ENCODE data around the gene TARS2. TPM values are rescaled to one million over a fixed set of nuclear protein-coding genes. Genes with fewer than 3 reads are reported as not detected.

TARS2 gene
- total RNA-seq, 2 experiments from 2014 or later, result 31.9 to 35.9 TPM

GRCh38 chr1:150555198-150555970 lies 68.2 kb downstream of the TARS2 start:
- no peaks in the 10 kb centered on the region for H3K9me3 Mint-ChIP-seq
- H3K27me3 Mint-ChIP-seq, result peaks cover 6% of the 10 kb centered on the region
- H3K4me3 Mint-ChIP-seq, result no peak overlapping the region
- no peaks in the 10 kb centered on the region for H3K36me3 Mint-ChIP-seq (ENCODE audit: low read depth)
- CTCF ChIA-PET, result no interaction called here
- DNase-seq, result no peak
- H3K27ac Mint-ChIP-seq, result no peak overlapping the region
- POLR2A ChIA-PET, result interaction anchor here (0.5 to 0.7 kb wide), 2 partner anchors 317 to 320 kb away, joined by 3 to 4 read pairs; no protein-coding TSS in a partner anchor
- H3K4me1 Mint-ChIP-seq, result peaks cover 34% of the 10 kb centered on the region

- ChIA-PET CTCF (interaction anchor here (9.9 kb wide), 1 partner anchor 18 kb away, joined by 158 read pairs; the partner anchor contains the start of gene MCL1), POLR2A (no interaction called here)
- no peak overlapping the region for H3K4me3 Mint-ChIP-seq
- peaks cover 1% of the 10 kb centered on the region for H3K36me3 Mint-ChIP-seq (ENCODE audit: low read depth)
- no peaks in the 10 kb centered on the region for H3K9me3 Mint-ChIP-seq
- peaks cover 2% of the 10 kb centered on the region for H3K27me3 Mint-ChIP-seq
- H3K27ac Mint-ChIP-seq, result no peak overlapping the region
- DNase-seq, result no peak
- peaks cover 34% of the 10 kb centered on the region for H3K4me1 Mint-ChIP-seq
Measured at GRCh38 chr1:150555971-150556865, 69.0 kb downstream of the TARS2 start.

- ChIA-PET CTCF (interaction anchor here (2.5 to 9.9 kb wide), 3 partner anchors 9 to 66 kb away, joined by 6 to 158 read pairs (median 84); partner anchors contain the start of genes ADAMTSL4 and MCL1), POLR2A (no interaction called here)
- H3K27ac Mint-ChIP-seq, result no peak overlapping the region
- H3K4me1 Mint-ChIP-seq, result peaks cover 29% of the 10 kb centered on the region
- H3K9me3 Mint-ChIP-seq, result no peaks in the 10 kb centered on the region
- H3K36me3 Mint-ChIP-seq (ENCODE audit: low read depth), result peaks cover 1% of the 10 kb centered on the region
- no peak for DNase-seq
- no peak overlapping the region for H3K4me3 Mint-ChIP-seq
- H3K27me3 Mint-ChIP-seq, result no peaks in the 10 kb centered on the region
Measured at GRCh38 chr1:150557065-150557600, 69.9 kb downstream of the TARS2 start.

Small RNA genes within 50 kb of the gene (microRNA-seq; reads per million reads assigned to microRNA genes)
- gene MIR4257 (ENCODE audit: borderline microRNAs expressed, borderline replicate concordance) (not detected), gene MIR6878 (ENCODE audit: borderline microRNAs expressed, borderline replicate concordance) (not detected)

Other genes starting within 250 kb of the TARS2 start
- gene CA14, start 229.6 kb upstream of the TARS2 start, total RNA-seq, result not detected
- 100 to 1,000 TPM; 130 to 137 TPM for gene APH1A, start 218.4 kb upstream of the TARS2 start, total RNA-seq
- 1 to 10 TPM; 2.4 to 3.5 TPM for gene C1orf54, start 214.6 kb upstream of the TARS2 start, total RNA-seq
- 1 to 10 TPM; 1.7 to 2.1 TPM for gene CIART, start 204.9 kb upstream of the TARS2 start, total RNA-seq
- gene MRPS21, start 193.6 kb upstream of the TARS2 start, total RNA-seq, result 10 to 100 TPM; 69.6 to 72.9 TPM
- 10 to 100 TPM; 83.2 to 87.7 TPM for gene PRPF3, start 165.9 kb upstream of the TARS2 start, total RNA-seq
- 10 to 100 TPM; 36.4 to 43.6 TPM for gene RPRD2, start 123.3 kb upstream of the TARS2 start, total RNA-seq
- 1 to 10 TPM in 1 of 2 experiments, under 1 TPM in 1; 0.87 to 1.2 TPM for gene ECM1, start 20.7 kb downstream of the TARS2 start, total RNA-seq
- gene FALEC, start 28.3 kb downstream of the TARS2 start, total RNA-seq, result under 1 TPM in 1 of 2 experiments, not detected in 1; 0.64 TPM
- gene ADAMTSL4, start 62.0 kb downstream of the TARS2 start, total RNA-seq, result under 1 TPM; 0.06 to 0.15 TPM
- gene MCL1, start 92.2 kb downstream of the TARS2 start, total RNA-seq, result 100 to 1,000 TPM; 260 to 311 TPM
- gene ENSA, start 142.2 kb downstream of the TARS2 start, total RNA-seq, result 100 to 1,000 TPM; 192 to 193 TPM
- gene GOLPH3L, start 209.7 kb downstream of the TARS2 start, total RNA-seq, result 10 to 100 TPM; 24.0 to 27.1 TPM
- gene HORMAD1, start 233.5 kb downstream of the TARS2 start, total RNA-seq, result under 1 TPM; 0.37 to 0.40 TPM